NCI-H1436 treated with DMSO at 0.1 percent for 48 hours (cell line): ENCODE data around the gene RAPGEF2.

Source experiments
- DNase-seq: peaks from one replicate; lab custom pipeline; 2025; lab: John Stamatoyannopoulos, UW

RAPGEF2 gene

GRCh38 chr4:159131564-159131963, 28.7 kb downstream of the RAPGEF2 start:
- DNase-seq, result no peak

- no peak for DNase-seq
Observed at GRCh38 chr4:159134429-159134828, 31.6 kb downstream of the RAPGEF2 start.

GRCh38 chr4:159137176-159137575, 34.3 kb downstream of the RAPGEF2 start:
- DNase-seq, result peak; percentile 44

GRCh38 chr4:159138436-159138835, 35.6 kb downstream of the RAPGEF2 start:
- no peak for DNase-seq

- DNase-seq, result no peak
Observed at GRCh38 chr4:159141193-159141592, 38.3 kb downstream of the RAPGEF2 start.

- DNase-seq, result no peak
Observed at GRCh38 chr4:159142241-159142640, 39.4 kb downstream of the RAPGEF2 start.

GRCh38 chr4:159142681-159143384, 40.0 kb downstream of the RAPGEF2 start:
- DNase-seq, result no peak

- no peak for DNase-seq
Observed at GRCh38 chr4:159143687-159144086, 40.8 kb downstream of the RAPGEF2 start.

- DNase-seq, result no peak
Observed at GRCh38 chr4:159144112-159144694, 41.3 kb downstream of the RAPGEF2 start.

GRCh38 chr4:159145318-159145991, 42.6 kb downstream of the RAPGEF2 start:
- DNase-seq, result no peak

GRCh38 chr4:159145992-159146330, 43.1 kb downstream of the RAPGEF2 start:
- no peak for DNase-seq

GRCh38 chr4:159146488-159146887, 43.6 kb downstream of the RAPGEF2 start:
- no peak for DNase-seq

- no peak for DNase-seq
Observed at GRCh38 chr4:159148441-159148840, 45.6 kb downstream of the RAPGEF2 start.

GRCh38 chr4:159149666-159150065, 46.8 kb downstream of the RAPGEF2 start:
- no peak for DNase-seq

GRCh38 chr4:159150396-159150795, 47.5 kb downstream of the RAPGEF2 start:
- DNase-seq, result no peak

- no peak for DNase-seq
Observed at GRCh38 chr4:159150821-159151390, 48.0 kb downstream of the RAPGEF2 start.

GRCh38 chr4:159151689-159152088, 48.8 kb downstream of the RAPGEF2 start:
- DNase-seq, result no peak

- no peak for DNase-seq
Observed at GRCh38 chr4:159152181-159152580, 49.3 kb downstream of the RAPGEF2 start.

- no peak for DNase-seq
Observed at GRCh38 chr4:159153669-159154068, 50.8 kb downstream of the RAPGEF2 start.

- DNase-seq, result no peak
Observed at GRCh38 chr4:159155119-159155518, 52.2 kb downstream of the RAPGEF2 start.

GRCh38 chr4:159158083-159158617, 55.3 kb downstream of the RAPGEF2 start:
- no peak for DNase-seq

- no peak for DNase-seq
Observed at GRCh38 chr4:159158985-159159384, 56.1 kb downstream of the RAPGEF2 start.

GRCh38 chr4:159159611-159160010, 56.7 kb downstream of the RAPGEF2 start:
- no peak for DNase-seq
